Keratinocyte (primary cell): ENCODE measurements around the gene HSPA12B.

Experiments
- CTCF ChIP-seq, 3 experiments: IDR thresholded peaks in 1 of 3; conservative IDR thresholded peaks in 1 of 3; optimal IDR thresholded peaks in 1 of 3; 2 replicates in 2 of 3; 3 replicates in 1 of 3; pipeline versions ENCODE3 to v1.5.1; 2011; ENCODE audit warnings: low read length in 3 of 3, mild to moderate bottlenecking in 3 of 3, moderate library complexity in 2 of 3, control low read depth in 1 of 3, inconsistent platforms in 1 of 3; ENCODE audit not compliant: insufficient read depth in 2 of 3; ENCODE audit errors: extremely low read depth in 1 of 3
- EZH2 ChIP-seq: IDR thresholded peaks from one replicate; pipeline ENCODE4 v1.6.1; 2012; ENCODE audit warnings: inconsistent platforms, mild to moderate bottlenecking, low read length, moderate library complexity

DNA sequence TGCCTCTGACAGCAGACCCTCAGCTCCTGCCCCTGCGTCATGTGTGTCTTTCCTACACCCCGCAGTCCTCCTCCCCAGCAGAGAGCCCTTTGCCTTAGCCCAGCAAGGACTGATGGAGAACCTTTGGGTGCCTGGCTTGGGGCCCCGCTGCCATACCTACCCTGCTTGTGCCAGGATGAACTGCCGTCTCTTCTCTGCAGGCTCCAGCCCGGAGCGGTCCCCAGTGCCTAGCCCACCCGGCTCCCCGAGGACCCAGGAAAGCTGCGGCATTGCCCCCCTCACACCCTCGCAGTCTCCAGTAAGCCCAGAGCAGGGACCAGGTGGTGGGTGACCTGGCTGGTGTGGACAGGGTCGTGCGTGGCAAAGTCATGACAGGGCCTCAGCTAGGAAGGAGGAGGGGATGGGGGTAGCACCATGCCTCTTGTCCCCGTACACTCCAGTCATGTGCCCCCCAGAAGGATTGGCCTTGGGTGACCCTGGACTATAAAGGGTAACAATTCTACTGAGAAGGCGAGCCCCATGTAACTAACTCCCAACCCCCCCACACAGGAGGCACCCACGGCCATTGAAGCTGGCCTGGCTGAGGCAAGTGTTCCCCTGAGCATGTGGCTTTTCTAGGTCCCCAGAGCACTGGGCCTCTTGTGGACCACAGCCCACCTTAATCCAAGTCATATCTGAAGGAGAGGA lies 8.3 kb downstream of the HSPA12B start:
- no peak for TF ChIP-seq CTCF (optimal IDR thresholded peaks at IDR 0.05 in 1 of 3, IDR thresholded peaks at IDR 0.05 in 1 of 3, conservative IDR thresholded peaks at IDR 0.05 in 1 of 3; ENCODE audit: extremely low read depth in 1 of 3, insufficient read depth in 2 of 3, low read length in 3 of 3)
- no peak for TF ChIP-seq EZH2
